ENCODE measurements around the gene NNT.
"Not testable (repeated sequence)": the region's sequence is repeated elsewhere in the genome, so short reads cannot be mapped to it uniquely, and the experiment has no call there.

NNT gene

GRCh38 chr5:43667379-43667778 is 64.4 kb downstream of the NNT start:
- WGBS (ENCODE audit: extremely low coverage, insufficient coverage, insufficient read length), result no CpG with 5 or more reads among the region's 5 CpGs
- not testable (repeated sequence) for H3K14ac ChIP-seq (ENCODE audit: low read length); H3K27me3 ChIP-seq (ENCODE audit: insufficient read depth, low read length); H2BK5ac ChIP-seq (ENCODE audit: low read depth, low read length, poor library complexity); H4K8ac ChIP-seq (ENCODE audit: low read depth, low read length); H2AK5ac ChIP-seq (ENCODE audit: low read length); H3K27ac ChIP-seq (ENCODE audit: low read depth, low read length); H4K12ac ChIP-seq (ENCODE audit: low read depth, low read length); DNase-seq; H4K91ac ChIP-seq (ENCODE audit: low read depth, low read length); H3K36me3 ChIP-seq (ENCODE audit: control insufficient read depth in 1 of 2, insufficient read depth in 2 of 2, low read length in 2 of 2); H3K79me2 ChIP-seq (ENCODE audit: control insufficient read depth, insufficient read depth, low read length, poor library complexity); H3K4ac ChIP-seq (ENCODE audit: low read depth, low read length); H3K9ac ChIP-seq (ENCODE audit: low read length); H2BK12ac ChIP-seq (ENCODE audit: low read length); H3K9me3 ChIP-seq (ENCODE audit: insufficient read depth, low read depth, low read length); H3K18ac ChIP-seq (ENCODE audit: low read length); H2BK120ac ChIP-seq (ENCODE audit: insufficient read depth, low read length, poor library complexity); H3K4me3 ChIP-seq (ENCODE audit: low read depth, low read length); H3K23ac ChIP-seq (ENCODE audit: low read length); H2AFZ ChIP-seq (ENCODE audit: insufficient read depth, low read length, poor library complexity); H3K4me2 ChIP-seq (ENCODE audit: low read length); H3K79me1 ChIP-seq (ENCODE audit: low read length); H3K4me1 ChIP-seq (ENCODE audit: control insufficient read depth in 1 of 2, insufficient read depth in 2 of 2, low read length in 2 of 2)

GRCh38 chr5:43674536-43674935 is 71.6 kb downstream of the NNT start:
- DNase-seq, result no peak
- Histone ChIP-seq H3K79me1 (ENCODE audit: low read length) (no peaks in the 10 kb centered on the region), H4K8ac (ENCODE audit: low read depth, low read length) (no peak overlapping the region), H3K27me3 (ENCODE audit: insufficient read depth, low read length) (no peaks in the 10 kb centered on the region), H2AFZ (ENCODE audit: insufficient read depth, low read length, poor library complexity) (no peak overlapping the region), H3K4ac (ENCODE audit: low read depth, low read length) (no peak overlapping the region), H2AK5ac (ENCODE audit: low read length) (no peak overlapping the region), H3K4me2 (ENCODE audit: low read length) (no peak overlapping the region), H3K27ac (ENCODE audit: low read depth, low read length) (no peak overlapping the region), H2BK120ac (ENCODE audit: insufficient read depth, low read length, poor library complexity) (no peak overlapping the region), H2BK12ac (ENCODE audit: low read length) (no peak overlapping the region), H3K18ac (ENCODE audit: low read length) (no peak overlapping the region), H3K9me3 (ENCODE audit: insufficient read depth, low read depth, low read length) (peaks cover 2% of the 10 kb centered on the region), H3K4me1 (ENCODE audit: control insufficient read depth in 1 of 2, insufficient read depth in 2 of 2, low read length in 2 of 2) (no peaks in the 10 kb centered on the region), H3K9ac (ENCODE audit: low read length) (no peak overlapping the region), H3K4me3 (ENCODE audit: low read depth, low read length) (no peak overlapping the region), H4K12ac (ENCODE audit: low read depth, low read length) (no peak overlapping the region), H3K79me2 (ENCODE audit: control insufficient read depth, insufficient read depth, low read length, poor library complexity) (no peaks in the 10 kb centered on the region), H4K91ac (ENCODE audit: low read depth, low read length) (no peak overlapping the region), H2BK5ac (ENCODE audit: low read depth, low read length, poor library complexity) (no peak overlapping the region), H3K23ac (ENCODE audit: low read length) (no peak overlapping the region), H3K14ac (ENCODE audit: low read length) (no peak overlapping the region), H3K36me3 (ENCODE audit: control insufficient read depth in 1 of 2, insufficient read depth in 2 of 2, low read length in 2 of 2) (peaks cover 2% of the 10 kb centered on the region in 2 experiments)

GRCh38 chr5:43675357-43675756 is 72.4 kb downstream of the NNT start:
- H3K23ac ChIP-seq (ENCODE audit: low read length), result no peak overlapping the region
- no peak for DNase-seq
- no peak overlapping the region for H2AFZ ChIP-seq (ENCODE audit: insufficient read depth, low read length, poor library complexity)
- H2BK12ac ChIP-seq (ENCODE audit: low read length), result no peak overlapping the region
- H3K79me1 ChIP-seq (ENCODE audit: low read length), result no peaks in the 10 kb centered on the region
- no peak overlapping the region for H3K4ac ChIP-seq (ENCODE audit: low read depth, low read length)
- no peak overlapping the region for H4K91ac ChIP-seq (ENCODE audit: low read depth, low read length)
- H3K9ac ChIP-seq (ENCODE audit: low read length), result no peak overlapping the region
- no peaks in the 10 kb centered on the region for H3K27me3 ChIP-seq (ENCODE audit: insufficient read depth, low read length)
- no peak overlapping the region for H2AK5ac ChIP-seq (ENCODE audit: low read length)
- peaks cover 2 to 4% of the 10 kb centered on the region in 2 experiments for H3K36me3 ChIP-seq (ENCODE audit: control insufficient read depth in 1 of 2, insufficient read depth in 2 of 2, low read length in 2 of 2)
- H4K8ac ChIP-seq (ENCODE audit: low read depth, low read length), result no peak overlapping the region
- H3K4me3 ChIP-seq (ENCODE audit: low read depth, low read length), result no peak overlapping the region
- H3K4me1 ChIP-seq (ENCODE audit: control insufficient read depth in 1 of 2, insufficient read depth in 2 of 2, low read length in 2 of 2), result no peaks in the 10 kb centered on the region
- no peak overlapping the region for H3K14ac ChIP-seq (ENCODE audit: low read length)
- no peak overlapping the region for H2BK5ac ChIP-seq (ENCODE audit: low read depth, low read length, poor library complexity)
- WGBS (ENCODE audit: extremely low coverage, insufficient coverage, insufficient read length), result no CpG with 5 or more reads among the region's 3 CpGs
- no peak overlapping the region for H3K27ac ChIP-seq (ENCODE audit: low read depth, low read length)
- H4K12ac ChIP-seq (ENCODE audit: low read depth, low read length), result no peak overlapping the region
- H3K4me2 ChIP-seq (ENCODE audit: low read length), result no peak overlapping the region
- H3K79me2 ChIP-seq (ENCODE audit: control insufficient read depth, insufficient read depth, low read length, poor library complexity), result no peaks in the 10 kb centered on the region
- peaks cover 2% of the 10 kb centered on the region for H3K9me3 ChIP-seq (ENCODE audit: insufficient read depth, low read depth, low read length)
- no peak overlapping the region for H2BK120ac ChIP-seq (ENCODE audit: insufficient read depth, low read length, poor library complexity)
- H3K18ac ChIP-seq (ENCODE audit: low read length), result no peak overlapping the region

- Histone ChIP-seq H3K36me3 (ENCODE audit: control insufficient read depth in 1 of 2, insufficient read depth in 2 of 2, low read length in 2 of 2) (peaks cover 2 to 4% of the 10 kb centered on the region in 2 experiments), H2BK12ac (ENCODE audit: low read length) (no peak overlapping the region), H4K91ac (ENCODE audit: low read depth, low read length) (no peak overlapping the region), H2BK120ac (ENCODE audit: insufficient read depth, low read length, poor library complexity) (no peak overlapping the region), H4K12ac (ENCODE audit: low read depth, low read length) (no peak overlapping the region), H3K18ac (ENCODE audit: low read length) (no peak overlapping the region), H3K79me1 (ENCODE audit: low read length) (no peaks in the 10 kb centered on the region), H3K79me2 (ENCODE audit: control insufficient read depth, insufficient read depth, low read length, poor library complexity) (no peaks in the 10 kb centered on the region), H3K27ac (ENCODE audit: low read depth, low read length) (no peak overlapping the region), H3K23ac (ENCODE audit: low read length) (no peak overlapping the region), H4K8ac (ENCODE audit: low read depth, low read length) (no peak overlapping the region), H2AFZ (ENCODE audit: insufficient read depth, low read length, poor library complexity) (no peak overlapping the region), H3K4me1 (ENCODE audit: control insufficient read depth in 1 of 2, insufficient read depth in 2 of 2, low read length in 2 of 2) (no peaks in the 10 kb centered on the region), H3K9ac (ENCODE audit: low read length) (no peak overlapping the region), H3K4me3 (ENCODE audit: low read depth, low read length) (no peak overlapping the region), H3K4me2 (ENCODE audit: low read length) (no peak overlapping the region), H3K4ac (ENCODE audit: low read depth, low read length) (no peak overlapping the region), H3K14ac (ENCODE audit: low read length) (no peak overlapping the region), H3K9me3 (ENCODE audit: insufficient read depth, low read depth, low read length) (peaks cover 2% of the 10 kb centered on the region), H2AK5ac (ENCODE audit: low read length) (no peak overlapping the region), H3K27me3 (ENCODE audit: insufficient read depth, low read length) (no peaks in the 10 kb centered on the region), H2BK5ac (ENCODE audit: low read depth, low read length, poor library complexity) (no peak overlapping the region)
- no CpG with 5 or more reads among the region's 2 CpGs for WGBS (ENCODE audit: extremely low coverage, insufficient coverage, insufficient read length)
- no peak for DNase-seq
Observed at GRCh38 chr5:43676083-43676840, 73.3 kb downstream of the NNT start.

Data from trophoblast cell (in vitro differentiated cells and primary cell).